HG02970 (cell line): Measurements from ENCODE around the gene FHIT.

Source experiments
- ATAC-seq: cut with Tn5 transposase; IDR thresholded peaks from one replicate; pipeline ENCODE4 v1.9.1; 2021; ENCODE audit warnings: mild to moderate bottlenecking, moderate library complexity, moderate number of reproducible peaks; ENCODE audit not compliant: unreplicated experiment, low FRiP score

Gene FHIT

DNA sequence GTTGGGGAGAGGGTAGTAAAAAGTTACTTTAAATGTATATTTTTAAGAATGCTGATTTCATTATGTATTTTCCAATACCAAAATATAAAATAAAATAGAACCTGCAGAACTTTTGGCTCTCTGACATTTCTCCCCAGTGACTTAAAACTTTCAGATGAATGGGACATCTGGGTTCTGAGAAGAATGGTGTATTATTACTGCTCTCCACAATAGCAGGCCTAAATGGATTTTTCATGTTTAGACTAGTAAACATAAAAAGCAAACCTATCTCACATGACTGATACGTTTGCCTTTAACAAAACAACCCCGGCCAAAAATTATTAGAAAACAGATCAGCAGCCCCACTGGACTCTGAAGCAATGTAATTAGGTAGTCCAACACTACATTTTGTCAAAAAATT is 73.8 kb downstream of the FHIT start:
- ATAC-seq = no peak

DNA sequence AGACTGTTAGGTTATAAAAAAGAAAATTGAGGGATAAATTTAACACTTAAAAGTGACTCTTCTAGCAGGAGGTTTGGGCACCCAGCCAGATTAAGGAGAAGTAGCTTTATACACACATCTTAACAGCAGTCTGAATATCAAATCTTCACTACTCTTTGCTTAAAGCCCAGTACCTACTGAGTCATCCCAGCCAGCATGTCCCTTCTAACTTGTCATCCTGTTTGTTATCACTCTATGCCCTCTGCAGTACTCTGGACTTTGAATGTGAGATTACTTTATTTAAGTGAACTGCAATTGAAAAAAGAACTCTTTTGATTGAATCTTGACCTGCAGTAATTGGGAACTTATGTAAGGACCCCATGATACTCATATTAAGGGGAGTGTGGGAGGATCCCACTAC is 77.6 kb downstream of the FHIT start:
- ATAC-seq = no peak

DNA sequence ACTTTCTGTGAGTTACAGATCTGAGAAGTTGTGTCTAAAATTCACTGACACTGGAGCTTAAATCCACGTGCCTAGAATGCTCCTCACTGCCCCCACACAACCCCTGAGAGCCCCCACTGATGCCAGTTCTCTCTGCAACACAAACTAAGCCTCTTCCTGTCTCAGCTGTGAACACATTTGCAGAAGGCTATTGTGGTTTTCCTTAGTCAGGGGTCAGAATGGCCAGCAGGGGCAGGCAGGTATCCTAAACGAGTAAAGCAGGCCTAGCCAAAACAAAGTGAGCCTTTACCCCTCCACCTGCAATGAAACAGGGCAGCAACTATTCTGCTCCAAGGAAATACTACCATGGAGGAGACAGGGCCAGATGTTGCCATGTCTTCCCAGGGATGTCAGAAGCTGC is 78.6 kb downstream of the FHIT start:
- ATAC-seq = no peak

DNA sequence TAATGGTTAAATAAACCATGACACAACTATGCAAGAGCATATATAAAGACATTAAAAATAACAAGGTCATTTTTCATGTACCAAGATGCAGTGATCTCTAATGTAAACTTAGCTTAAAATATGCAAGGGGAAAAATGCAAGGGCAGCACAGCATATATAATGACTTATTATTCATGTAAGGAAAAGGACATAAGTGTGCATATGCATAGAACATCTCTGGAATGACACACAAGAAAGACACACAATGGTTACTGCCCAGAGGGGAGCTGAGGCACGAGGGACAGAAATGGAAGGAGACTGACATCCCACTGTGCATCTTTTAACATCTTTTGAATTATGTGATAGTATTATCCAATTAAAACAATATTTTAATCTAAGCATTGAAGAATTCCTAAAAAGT is 79.0 kb downstream of the FHIT start:
- ATAC-seq = no peak

DNA sequence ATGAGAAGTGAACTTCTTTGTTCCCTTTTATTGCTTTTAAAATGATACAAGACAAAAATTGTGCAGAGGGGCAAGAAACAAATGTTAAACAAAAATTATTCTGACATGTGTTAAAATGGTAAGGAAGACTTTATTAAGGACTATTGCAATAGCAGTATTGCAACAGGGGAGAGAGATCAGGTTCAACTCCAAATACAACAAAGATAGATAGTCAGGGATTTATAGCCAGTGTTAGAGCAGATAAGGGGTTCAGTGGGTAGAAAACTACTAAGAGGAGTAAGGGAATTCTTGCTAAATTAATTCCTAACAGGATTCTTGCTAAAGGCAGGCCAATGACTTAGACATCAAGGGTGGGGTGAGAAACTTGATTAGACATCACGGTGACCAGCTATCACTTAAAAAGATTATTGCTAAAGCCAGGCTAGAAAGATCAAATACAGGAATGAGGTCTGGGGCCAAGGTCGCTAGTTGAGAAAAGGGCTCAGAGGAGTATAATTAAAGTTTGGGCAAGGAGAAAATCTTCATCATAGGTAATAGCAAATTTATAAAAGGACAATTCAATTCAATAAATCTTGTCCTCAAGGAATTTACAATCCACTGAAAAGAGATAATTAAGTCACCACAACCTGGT is 81.5 kb downstream of the FHIT start:
- no peak for ATAC-seq

DNA sequence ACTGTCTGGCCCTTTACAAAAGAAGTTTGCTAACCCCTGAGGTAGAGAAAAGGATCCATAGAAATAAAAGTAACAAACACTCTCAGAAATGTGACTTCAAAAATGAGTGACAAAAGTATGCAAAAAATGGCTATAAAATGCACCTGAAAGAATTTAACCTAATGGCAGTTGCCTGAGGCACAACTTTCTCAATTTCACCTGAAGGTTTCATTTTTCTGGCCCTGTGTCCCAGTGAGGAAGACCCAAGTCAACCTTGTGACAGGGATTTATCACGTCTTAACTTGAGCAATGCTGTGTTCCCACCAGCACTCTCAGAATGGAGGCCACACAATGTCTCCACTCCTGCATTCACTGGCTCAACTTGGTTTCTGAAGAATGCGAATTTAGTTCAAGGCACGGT is 83.0 kb downstream of the FHIT start:
- no peak for ATAC-seq

DNA sequence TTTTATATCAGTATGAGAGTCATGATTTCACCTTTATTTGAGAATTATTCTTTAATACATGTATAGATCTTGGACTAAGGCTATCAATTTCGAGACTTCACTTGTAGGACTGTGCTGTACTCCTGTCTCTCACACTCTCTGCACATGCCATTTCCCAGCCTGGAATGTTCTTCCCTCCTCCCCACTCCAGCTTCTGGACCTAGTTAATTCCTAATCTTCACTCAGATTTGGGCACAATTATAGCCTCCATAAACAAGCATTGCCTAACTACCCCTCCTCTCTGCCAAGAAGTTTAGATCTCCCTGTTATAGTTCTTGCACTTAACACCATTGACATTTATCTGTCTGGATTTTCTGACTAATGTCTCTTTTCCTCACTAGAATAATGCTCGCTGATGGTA is 88.3 kb downstream of the FHIT start:
- ATAC-seq = no peak

DNA sequence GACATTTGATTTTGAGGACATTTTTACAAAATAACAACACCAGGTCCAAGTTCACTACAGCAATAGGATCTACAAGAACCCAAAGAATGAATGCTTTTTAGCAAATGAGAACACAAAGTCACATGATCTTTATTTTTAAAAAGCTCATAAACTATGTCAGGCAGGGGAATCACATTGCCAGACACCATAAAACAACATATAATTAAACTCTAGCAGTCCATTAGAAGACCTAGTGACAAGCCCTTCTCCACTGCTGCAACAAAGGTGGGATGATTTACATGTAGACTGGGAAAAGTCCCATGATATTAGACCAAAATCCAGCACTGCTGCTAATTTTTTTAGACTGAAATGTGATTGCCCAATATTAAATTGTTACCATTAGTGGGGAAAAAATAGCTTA is 92.6 kb downstream of the FHIT start:
- no peak for ATAC-seq

DNA sequence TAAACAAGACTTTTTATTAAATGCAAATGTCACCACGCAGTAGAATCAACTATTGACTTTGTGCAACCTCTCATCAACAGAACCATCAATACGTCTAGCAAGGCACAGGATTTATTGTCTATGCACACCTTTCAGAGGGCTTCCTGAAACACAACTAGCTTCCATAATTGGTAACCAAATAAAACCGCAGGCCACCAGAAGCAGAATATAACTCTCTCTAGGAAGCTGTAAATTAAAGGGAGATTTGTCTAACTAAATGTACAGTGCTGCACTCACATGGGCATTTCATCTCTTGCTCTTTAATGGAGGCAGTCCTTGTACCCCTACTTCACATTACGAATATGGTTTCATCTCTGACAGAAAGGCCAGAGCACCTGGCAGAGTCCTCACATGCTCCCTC is 93.0 kb downstream of the FHIT start:
- no peak for ATAC-seq

DNA sequence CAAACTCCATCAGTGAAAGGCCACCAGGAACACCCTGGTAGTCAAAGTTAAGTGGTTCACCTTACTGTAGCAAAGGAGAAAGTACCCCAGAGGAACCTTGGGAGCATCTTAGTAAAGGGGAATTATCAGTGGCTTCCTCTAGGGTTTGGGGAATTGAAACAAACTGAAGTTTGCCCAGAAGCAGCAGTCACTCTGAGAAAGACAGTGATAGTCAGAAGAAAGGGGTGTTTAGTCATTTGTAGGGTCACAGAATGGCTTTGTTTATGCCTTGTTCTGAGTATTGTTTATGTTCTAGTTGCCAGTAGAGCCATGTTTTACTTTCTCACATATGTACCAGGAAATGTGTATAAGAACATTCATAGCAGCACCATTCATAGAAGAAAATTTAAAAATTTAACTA is 93.8 kb downstream of the FHIT start:
- no peak for ATAC-seq

DNA sequence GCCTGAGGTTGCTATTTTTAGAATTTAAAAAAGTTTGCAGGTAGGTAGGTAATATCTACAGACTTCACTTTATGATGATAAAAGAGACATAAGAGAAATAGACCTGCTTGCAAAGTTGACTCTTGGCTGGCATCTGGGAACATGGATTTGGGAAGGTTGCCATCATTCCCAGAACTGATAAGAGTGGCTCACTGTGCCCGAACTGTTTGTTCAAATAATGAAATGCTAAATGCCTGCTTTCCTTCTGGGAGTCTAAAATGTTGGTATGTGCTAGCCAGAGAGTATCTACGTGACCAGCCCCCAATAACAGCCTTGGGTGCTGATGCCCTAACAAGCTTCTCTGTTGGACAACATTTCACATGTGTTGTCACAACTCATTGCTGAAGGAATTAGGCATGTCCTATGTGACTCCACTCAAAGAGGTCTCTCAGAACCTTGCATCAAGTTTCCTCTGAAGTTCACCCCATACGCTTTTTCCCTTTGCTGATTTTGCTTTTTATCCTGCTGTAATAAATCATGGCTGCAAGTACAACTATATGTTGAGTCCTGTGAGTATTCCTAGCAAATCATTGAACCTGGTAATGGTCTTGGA is 95.5 kb downstream of the FHIT start:
- no peak for ATAC-seq

DNA sequence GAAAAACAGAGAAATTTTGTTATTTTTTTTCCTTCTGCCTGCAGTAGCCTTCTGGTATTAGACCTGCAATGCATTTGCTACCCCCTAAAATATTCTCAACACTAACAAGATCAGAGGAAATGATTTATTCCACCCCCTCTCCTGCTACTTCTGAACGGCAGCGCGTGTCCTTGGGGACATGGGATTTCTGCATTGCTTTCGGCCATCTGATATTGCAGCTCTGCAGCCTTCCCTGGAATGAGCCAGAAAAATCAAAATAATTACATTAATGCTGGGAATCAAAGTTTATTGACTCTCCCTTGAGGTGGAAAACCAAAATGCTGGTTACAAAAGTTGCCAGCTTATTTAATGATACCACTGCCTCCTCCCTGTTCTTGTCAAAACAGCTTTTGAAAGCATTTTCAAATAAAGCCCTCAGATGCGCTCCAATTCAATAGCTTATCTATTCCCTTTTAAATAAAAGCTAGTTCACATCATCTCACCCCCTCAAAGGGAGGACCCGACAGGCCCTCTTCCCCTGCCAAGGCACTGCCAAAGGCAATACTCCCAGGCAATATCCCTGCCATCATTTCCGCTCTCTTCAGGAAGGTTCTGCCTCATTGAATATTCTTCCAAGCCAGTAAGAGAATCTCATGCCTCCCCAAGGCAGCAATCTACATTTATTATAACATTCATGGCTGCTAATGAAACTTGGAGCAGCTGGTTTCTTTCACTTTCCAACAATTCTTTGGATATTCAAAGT is 96.6 kb downstream of the FHIT start:
- no peak for ATAC-seq

DNA sequence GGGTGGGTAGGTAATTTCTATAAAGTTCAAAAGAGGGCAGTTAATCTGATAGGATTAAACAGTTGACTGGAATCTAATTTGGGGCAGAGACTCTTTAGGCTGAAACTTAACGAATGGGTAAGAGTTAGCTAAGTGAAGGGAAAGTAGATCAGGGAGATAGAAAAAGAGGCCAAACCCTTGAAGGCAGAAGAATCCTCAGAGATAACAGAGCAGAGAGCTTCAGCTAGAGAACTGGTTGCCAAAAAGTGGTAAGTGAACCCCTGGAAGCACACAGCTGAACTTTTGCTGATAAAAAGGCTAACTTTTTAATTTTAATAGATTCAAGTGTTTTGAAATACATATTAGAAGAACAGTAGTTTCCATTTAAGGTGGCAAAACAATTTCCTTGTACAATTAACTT is 99.2 kb downstream of the FHIT start:
- no peak for ATAC-seq

DNA sequence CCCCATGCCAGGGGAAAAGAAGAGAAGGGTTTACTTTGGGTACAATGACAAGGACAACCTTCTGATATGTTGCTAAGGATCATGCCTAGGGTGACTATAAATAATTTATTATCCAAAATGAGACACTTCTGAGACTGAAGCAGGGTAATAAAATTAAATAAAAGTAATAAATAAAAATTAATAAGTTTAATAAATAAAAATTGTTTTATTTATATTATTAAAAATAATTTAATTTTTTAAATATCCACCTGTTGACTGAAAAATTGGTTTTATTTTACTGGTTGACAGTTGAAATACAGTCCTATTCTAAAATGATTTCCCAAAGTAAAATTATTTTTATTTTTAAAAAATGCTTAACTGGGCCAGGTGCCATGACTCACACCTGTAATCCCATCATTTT is 102.0 kb downstream of the FHIT start:
- no peak for ATAC-seq

DNA sequence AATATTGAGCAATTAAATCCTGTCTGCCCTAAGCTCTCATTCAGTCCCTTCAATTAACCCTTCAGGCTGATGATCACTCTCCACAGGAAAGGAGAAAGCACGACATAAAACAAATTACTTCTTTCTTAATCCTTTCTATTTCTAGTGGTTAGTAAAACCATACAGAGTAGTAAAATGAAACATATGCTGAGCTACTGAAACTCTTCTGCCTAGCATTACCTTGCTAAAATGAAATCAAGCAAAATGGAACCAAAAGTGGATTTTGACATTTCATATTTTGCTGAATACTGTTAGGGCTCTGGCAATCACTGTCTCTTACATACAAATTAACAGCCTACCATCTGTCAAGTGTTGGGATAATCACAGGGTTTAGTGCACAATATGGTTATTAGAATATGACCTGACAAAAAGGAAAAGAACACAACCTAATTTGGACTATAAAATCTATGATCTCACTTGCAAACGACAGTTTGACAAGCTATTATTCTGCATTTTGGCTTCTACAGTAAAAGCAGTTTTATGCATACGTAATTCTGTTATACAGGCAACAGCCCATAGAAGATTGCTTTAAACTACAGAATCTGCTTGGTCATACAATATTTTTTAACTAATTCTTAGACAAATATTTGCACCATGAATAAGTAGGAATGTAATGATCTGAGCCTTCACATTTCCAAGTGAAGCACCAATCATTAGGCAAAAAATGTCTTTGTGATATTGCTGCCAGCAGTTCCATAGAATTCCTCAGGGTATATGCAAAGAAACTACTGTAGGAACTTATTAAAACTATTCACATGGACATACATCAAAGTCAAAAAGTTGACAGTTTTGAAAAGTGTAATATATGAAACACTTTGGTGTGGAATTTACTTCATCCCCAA is 105.0 kb downstream of the FHIT start:
- no peak for ATAC-seq

DNA sequence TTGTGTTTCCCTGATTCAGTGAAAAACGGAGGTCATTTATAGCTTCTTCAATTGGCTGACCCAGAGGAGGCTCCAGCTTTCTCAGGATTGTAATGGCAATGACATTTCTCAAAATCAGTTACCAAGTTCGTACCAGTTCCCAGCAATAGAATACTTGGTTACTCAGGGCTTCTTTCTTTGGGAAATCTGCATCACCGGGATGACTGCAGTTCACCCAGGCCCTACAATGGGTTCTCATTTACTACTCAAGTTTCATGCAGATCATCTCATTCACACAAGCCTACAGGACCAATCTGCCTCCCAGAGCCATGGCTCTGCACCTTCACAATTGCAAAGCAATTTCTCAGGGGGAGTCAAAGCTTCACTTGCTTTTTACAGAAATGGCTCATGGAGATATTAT is 109.6 kb downstream of the FHIT start:
- no peak for ATAC-seq

DNA sequence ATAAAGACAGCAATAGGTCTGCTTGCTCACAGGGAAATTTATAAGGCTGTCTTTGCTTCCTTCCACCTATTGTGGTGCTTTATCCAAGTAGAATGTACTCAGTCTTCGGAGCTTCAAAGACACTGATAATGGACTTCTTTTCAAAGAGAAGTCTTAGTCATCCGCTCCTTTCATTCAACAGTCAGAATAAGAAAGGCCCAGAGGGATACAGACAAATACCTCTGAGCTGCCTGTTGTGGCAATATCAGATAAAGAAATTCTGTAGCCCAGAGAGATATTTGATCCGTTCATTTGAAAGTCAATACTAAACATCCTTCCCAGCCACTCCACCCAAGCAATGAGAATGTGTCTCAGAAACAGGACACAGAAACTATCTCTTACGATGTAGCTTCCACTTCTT is 110.0 kb downstream of the FHIT start:
- ATAC-seq = no peak

DNA sequence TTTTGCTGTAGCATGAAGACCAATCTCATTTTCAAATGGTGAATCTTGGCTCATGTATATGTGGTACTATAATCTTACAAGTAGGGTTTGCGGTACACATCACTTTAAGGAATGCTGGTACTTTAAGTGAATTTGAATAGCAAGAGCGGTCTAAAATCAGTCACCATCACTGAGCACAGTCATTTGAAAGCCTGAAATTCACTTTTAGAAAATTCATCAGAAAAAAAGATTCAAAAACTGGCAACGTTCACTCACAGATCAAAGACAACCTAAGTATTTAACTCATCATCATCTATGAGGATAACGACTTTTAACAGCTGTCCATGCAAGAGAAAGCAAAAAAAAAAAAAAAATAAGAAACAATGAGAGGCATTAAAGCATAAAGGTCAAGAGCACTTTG is 111.6 kb downstream of the FHIT start:
- ATAC-seq = no peak

DNA sequence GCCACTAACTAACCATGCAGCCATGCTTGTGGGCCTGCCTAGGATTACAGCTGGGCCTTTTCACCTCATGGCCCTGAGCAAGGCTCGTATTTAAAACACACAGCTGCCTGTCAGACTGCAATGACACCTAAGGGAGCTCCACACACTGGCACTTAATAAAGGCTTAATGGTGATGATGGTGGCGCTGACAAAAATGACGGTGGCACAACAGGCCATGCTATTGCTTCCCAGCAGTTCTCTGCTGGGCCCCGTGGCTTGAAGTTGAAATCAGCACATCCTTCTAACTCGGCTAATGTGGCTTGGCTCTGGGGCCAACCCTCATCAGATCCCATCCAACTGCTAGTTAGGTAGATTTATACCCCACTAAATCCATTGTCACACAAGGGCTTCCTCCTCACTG is 112.9 kb downstream of the FHIT start:
- ATAC-seq = no peak

DNA sequence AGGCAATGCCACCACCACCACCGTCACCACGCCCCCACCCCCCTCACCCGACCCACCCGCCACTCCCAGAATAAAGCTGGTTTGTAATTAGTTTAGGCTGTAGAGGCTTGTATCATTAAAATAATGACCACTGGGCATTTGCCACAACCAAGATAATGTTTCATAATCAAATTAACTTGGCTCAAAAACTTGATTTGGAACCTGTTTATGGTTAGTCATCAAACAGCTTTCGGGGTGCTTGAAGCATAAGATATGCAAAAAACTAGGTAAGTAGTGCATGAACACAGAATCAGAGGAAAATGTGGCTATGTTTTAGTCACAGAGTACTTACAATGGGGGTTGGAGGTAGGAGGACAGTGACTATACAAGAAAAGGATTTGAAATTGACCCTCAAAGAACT is 115.1 kb downstream of the FHIT start:
- no peak for ATAC-seq

DNA sequence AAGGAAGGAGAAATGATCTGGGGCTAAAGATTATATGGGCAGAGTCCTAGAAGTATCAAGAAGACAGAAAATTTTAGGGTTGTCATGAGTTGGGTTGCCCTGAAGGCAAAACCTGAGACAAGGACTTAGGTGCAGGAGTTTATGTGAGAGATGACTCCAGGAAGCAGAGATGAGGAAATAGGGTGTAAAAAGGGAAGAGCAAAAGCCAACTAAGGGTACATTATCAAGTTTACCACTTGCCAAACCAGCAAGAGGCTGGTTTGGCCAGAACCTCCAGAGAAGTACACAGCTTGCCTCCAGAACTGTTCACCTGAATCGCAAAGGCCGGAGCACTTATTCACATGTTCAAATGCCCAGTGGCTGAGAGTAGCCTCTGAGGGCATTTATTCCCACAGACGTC is 116.7 kb downstream of the FHIT start:
- ATAC-seq = no peak
